Hematopoietic multipotent progenitor cell treated with erythropoietin and hydrocortisone succinate and interleukin-3 and kit ligand, for 6 days (in vitro differentiated cells): ENCODE data around the gene LRFN2.

Experiments used
- DNase-seq: peaks from one replicate; pipeline ENCODE4 v3.0.0-alpha.2; 2015

The LRFN2 gene

GRCh38 chr6:40427196-40427595, 160.0 kb downstream of the LRFN2 start:
- no peak for DNase-seq

- no peak for DNase-seq
Measured at GRCh38 chr6:40426346-40427066, 160.7 kb downstream of the LRFN2 start.

GRCh38 chr6:40425192-40425919, 161.8 kb downstream of the LRFN2 start:
- no peak for DNase-seq

DNA sequence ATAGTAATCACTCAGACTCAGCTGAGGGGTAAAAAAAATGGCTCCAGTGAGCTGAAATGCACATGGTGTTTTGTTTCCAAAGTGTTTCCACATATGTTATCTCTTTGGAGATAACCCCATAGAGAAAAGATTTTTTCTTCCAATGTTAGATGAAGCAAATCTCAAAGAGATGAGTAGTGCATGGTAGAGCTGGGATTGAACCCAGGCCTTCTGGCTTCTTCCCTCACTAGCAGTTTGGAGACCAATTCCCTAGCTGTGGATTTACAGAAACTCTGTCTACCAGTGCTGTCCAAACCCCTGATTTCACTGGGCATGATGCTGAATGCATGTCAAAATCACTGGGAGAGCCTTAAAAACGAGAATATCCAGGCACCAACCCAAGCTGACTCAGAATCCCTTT, 165.1 kb downstream of the LRFN2 start:
- no peak for DNase-seq

DNA sequence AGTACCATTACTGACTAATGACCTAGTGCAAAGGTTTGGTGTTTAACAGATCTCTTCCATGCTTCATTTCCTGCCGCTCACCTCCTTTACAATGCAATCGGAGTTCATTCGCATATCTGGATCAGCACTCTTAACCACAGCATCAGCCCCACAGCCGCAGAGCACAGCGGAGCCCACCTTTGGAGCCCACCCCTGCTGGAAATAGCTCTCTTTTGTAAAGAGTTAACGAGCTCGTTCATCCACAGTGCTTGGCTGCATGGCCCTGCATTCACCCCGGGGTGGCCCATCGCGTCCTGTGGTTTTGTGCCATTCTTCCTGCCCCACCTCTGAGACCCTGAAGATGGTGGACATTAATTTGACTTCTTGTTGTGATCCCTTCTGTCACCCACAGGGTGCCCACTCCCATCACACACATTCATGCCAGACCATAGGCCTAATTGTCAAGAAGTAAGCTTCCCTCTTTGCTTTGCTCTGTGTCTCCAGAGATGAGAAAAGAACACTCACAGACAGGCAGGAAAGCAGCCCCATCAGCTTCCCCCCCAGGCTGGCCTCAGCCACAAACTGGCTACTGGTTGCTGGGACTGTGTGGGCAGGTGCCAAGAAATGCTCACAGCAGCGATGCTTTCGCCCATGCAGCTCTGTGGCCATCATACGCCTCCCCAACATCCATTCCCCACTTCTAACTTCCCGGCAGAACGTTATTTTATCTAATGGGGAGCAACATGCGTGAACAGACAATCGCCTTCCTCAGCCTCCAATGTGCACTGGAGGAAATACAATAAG, 167.0 kb downstream of the LRFN2 start:
- no peak for DNase-seq

DNA sequence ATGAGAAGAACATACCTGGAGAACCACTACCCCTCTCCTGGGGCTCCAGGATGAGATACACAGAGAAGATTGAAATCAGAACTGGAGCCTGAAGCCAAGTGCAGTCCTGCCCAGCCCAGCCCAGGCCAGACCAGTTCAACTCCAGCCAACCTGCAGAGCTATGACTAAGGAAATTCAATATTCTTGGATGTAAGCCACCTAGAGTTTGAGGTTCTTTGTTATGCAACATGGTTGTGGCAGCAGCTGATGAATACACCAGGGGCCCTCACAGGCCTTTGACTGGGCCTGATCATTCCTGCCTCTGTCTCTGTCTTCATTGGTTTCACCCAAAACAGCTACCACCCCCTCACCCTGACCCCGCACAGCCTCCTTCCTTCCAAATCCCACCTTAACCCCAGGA, 167.8 kb downstream of the LRFN2 start:
- DNase-seq = no peak

- DNase-seq = no peak
Measured at GRCh38 chr6:40417031-40417430, 170.1 kb downstream of the LRFN2 start.

DNA sequence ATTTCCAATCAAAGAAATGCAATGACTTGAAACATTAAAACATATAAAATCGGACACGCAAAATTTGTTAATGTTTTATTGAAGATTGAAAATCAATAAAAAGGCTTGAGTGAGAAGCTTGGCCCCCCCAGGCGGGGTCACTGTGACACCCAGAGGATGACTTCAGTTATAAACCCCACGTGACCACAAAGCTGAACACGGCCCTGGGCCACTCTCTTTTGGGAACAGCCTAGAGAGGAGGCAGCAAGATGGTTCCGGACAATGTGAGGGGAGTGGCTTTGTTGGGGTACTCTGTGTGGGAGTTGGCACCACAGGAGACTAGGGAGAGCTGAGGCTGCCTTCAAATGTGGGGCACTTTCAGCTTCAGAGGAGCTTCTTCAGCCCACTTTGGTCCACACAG, 172.5 kb downstream of the LRFN2 start:
- no peak for DNase-seq

DNA sequence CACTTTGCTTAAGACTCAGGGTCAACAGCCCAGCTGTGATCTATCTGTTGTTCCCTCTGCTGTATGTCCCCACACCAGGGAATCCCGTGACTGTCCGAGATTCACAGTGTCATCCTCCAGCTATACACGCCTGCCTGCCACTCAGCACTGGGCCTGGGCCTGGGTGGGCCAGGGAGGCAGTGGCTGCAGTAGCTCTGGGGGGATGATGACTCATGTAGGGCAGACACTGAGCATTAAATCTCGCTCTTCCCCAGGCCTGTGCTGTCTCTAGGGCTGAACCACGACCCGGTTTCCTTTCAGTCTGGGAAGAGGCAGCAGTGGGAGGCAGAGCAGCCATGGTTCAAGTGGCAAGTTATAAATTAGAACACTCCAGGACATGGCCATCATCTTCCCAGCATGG, 173.9 kb downstream of the LRFN2 start:
- DNase-seq = no peak

GRCh38 chr6:40411881-40412280, 175.3 kb downstream of the LRFN2 start:
- DNase-seq = no peak

- DNase-seq = no peak
Measured at GRCh38 chr6:40410821-40411220, 176.3 kb downstream of the LRFN2 start.

GRCh38 chr6:40409716-40410397, 177.3 kb downstream of the LRFN2 start:
- DNase-seq = no peak

- peak; percentile 61 for DNase-seq
Measured at GRCh38 chr6:40408786-40409542, 178.2 kb downstream of the LRFN2 start.

DNA sequence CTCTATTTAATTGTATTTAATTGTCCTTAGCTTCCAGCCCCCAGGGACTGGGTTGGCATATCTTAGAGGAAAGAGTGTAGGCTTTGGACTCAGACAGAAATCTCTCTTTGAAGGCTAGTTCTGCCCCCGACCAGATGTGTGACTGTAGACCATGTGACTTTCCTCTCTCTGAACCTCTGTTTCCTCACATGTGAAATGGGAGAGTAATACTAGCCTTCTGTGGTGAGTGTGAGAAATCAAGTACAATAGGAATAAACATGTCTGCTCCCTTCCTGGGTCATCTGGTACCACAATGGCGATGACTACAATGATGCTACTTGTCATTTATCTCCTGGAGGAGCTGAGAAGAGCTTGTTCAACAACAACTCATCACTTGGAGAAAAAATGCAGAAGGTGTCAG, 179.9 kb downstream of the LRFN2 start:
- no peak for DNase-seq

GRCh38 chr6:40406175-40406574, 181.0 kb downstream of the LRFN2 start:
- DNase-seq = no peak

DNA sequence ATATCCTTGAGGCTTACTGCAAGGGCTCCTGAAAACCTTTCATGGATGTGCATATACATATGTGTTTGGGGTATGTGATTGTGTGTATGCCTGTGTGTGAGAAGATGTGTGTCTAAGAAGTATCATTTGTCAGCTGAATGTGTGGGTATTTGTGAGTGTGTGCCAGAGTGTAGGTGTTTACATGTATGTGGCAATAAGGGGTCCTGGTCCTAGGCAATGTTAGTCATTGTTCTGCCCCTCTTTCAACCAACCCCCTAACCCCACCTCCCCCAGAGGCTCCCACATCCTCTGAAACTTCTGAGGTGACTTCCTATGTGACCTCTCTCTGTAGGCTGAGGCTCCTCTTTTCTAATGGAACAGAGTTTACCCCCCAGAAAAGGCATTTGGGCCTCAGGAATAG, 186.4 kb downstream of the LRFN2 start:
- no peak for DNase-seq

DNA sequence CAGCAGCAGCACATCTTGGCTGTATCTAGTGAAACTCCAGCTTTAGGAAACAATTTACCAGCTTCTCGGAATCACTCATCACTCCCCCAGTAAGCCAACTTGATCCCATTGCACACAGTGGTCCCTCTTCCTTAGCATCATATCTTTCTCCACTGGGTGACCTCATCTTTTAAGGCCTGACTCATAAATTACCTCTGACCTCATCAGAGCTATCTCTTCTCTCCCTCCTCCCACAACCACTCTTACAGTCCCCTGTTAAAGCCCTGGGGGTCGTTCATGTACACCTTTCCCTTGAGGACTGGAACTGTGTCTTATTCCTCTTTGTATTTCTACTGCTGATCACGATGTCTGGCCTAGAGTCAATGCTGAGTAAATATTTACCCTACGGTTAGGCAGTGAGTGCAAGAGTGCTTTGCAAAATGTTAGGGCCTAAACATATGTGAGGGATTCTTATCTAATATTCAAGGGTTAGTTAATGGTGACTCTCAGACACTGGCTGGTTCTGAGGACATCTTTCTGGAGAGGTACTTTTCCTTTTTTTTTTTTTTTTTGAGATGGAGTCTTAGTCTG, 187.2 kb downstream of the LRFN2 start:
- DNase-seq = no peak

- no peak for DNase-seq
Measured at GRCh38 chr6:40398810-40399477, 188.2 kb downstream of the LRFN2 start.

DNA sequence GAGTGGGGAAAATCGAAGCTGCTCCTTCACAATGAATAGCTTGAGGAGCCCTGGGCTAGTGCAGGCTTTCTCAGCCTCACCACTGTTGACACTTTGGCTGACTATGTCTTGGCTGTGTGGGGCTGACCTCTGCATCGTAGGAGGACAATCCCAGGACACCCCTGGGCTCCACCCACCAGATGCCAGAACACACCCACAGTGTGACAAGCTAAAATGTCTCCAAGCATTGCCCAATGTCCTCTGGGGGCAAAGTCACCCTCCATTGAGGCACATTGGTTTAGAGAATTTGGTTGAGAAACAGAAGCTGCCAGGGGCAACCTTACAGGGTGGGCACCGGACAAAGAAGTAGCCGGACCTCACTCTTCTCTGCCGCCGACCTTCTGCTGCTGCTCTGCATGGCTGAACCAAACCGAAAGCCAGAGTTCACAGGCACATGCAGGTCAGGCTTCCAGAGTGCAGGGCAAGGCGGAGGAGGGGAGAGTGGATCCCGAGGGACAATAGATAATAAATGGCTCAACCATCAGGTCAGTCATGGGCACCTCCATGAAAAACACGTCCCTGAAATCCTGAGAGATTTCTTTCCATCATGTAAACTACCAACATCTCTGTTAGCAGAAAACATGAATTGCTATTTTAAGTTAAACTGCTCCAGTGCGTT, 189.0 kb downstream of the LRFN2 start:
- no peak for DNase-seq

GRCh38 chr6:40397287-40398033, 189.7 kb downstream of the LRFN2 start:
- no peak for DNase-seq
